Smooth muscle cell (in vitro differentiated cells): ENCODE measurements around the gene IQGAP2. TPM values are rescaled to one million over a fixed set of nuclear protein-coding genes. Genes with fewer than 3 reads are reported as not detected.

Source experiments
- DNase-seq: peaks from one replicate; lab custom pipeline; 2025; ENCODE audit not compliant: unreplicated experiment; lab: John Stamatoyannopoulos, UW
- H2AFZ ChIP-seq: fragments of 200-600 bp; sonication (generic); 2 replicates; pipeline ENCODE4 v1.6.0; 2016; ENCODE audit warnings: antibody characterized with exemption, low read depth, mild to moderate bottlenecking
- H3F3A ChIP-seq: fragments of 200-600 bp; sonication (generic); 2 replicates; pipeline ENCODE4 v1.6.0; 2017; ENCODE audit warnings: antibody characterized with exemption, low read depth
- H3K27ac ChIP-seq: fragments of 200-600 bp; sonication (generic); 2 replicates; pipeline ENCODE4 v1.5.1; 2016; ENCODE audit warnings: low read depth, mild to moderate bottlenecking
- H3K27me3 ChIP-seq: fragments of 200-600 bp; sonication (generic); 2 replicates; pipeline ENCODE4 v1.6.1; 2016; ENCODE audit warnings: low read depth, mild to moderate bottlenecking
- H3K36me3 ChIP-seq: fragments of 200-600 bp; sonication (generic); 2 replicates; pipeline ENCODE4 v1.5.1; 2016; ENCODE audit warnings: low read depth
- H3K4me1 ChIP-seq: fragments of 200-600 bp; sonication (generic); 2 replicates; pipeline ENCODE4 v1.5.1; 2016; ENCODE audit warnings: low read depth
- H3K4me2 ChIP-seq: fragments of 200-600 bp; sonication (generic); 2 replicates; pipeline ENCODE4 v1.6.0; 2016; ENCODE audit warnings: mild to moderate bottlenecking
- H3K4me3 ChIP-seq: fragments of 200-600 bp; sonication (generic); 2 replicates; pipeline ENCODE4 v1.5.1; 2016; ENCODE audit warnings: mild to moderate bottlenecking
- H3K79me2 ChIP-seq: fragments of 200-600 bp; sonication (generic); 2 replicates; pipeline ENCODE4 v1.6.0; 2016; ENCODE audit warnings: low read depth, mild to moderate bottlenecking
- H3K9ac ChIP-seq: fragments of 200-600 bp; sonication (generic); 2 replicates; pipeline ENCODE4 v1.6.0; 2016; ENCODE audit warnings: low read depth
- H3K9me3 ChIP-seq: fragments of 200-600 bp; sonication (generic); replicated peaks from 2 replicates; pipeline ENCODE4 v1.5.1; 2016; ENCODE audit warnings: low read depth
- H4K20me1 ChIP-seq: fragments of 200-600 bp; sonication (generic); 2 replicates; pipeline ENCODE4 v1.6.0; 2016; ENCODE audit warnings: low read depth
- CTCF ChIP-seq: fragments of 200-600 bp; sonication (generic); IDR thresholded peaks from 2 replicates; pipeline ENCODE4 v1.5.1; 2017; ENCODE audit warnings: borderline replicate concordance, mild to moderate bottlenecking, antibody characterized with exemption; ENCODE audit not compliant: insufficient read depth, poor library complexity, severe bottlenecking
- WGBS: methylation state at CpG from one replicate; pipeline ENCODE4 v1.1.7; 2016; ENCODE audit warnings: low lambda C conversion rate; 5-methylcytosine and 5-hydroxymethylcytosine counted together
- polyA plus RNA-seq: library from polyadenylated mRNA; unstranded; fragments of >200 nt; fragmentation: Nextera tagmentation; extraction: Ambion mirVana; gene quantifications from 2 replicates; pipeline ENCODE4 v1.2.1, GENCODE V29; 2016
- total RNA-seq: library from RNA; depleted of rRNA; stranded (reverse); fragments of >200 nt; gene quantifications from 2 replicates; pipeline ENCODE4 v1.2.3, GENCODE V29; 2014

IQGAP2 gene
- total and polyA plus RNA-seq, 2 experiments from 2014 or later, result 7.3 to 16.6 TPM

GRCh38 chr5:76612942-76613341, 209.9 kb downstream of the IQGAP2 start:
- Histone ChIP-seq H3K27ac (no peak overlapping the region), H3K27me3 (no peaks in the 10 kb centered on the region), H3K4me1 (peaks cover 3% of the 10 kb centered on the region), H3K4me2 (no peak overlapping the region), H3F3A (no peaks in the 10 kb centered on the region), H3K9me3 (no peaks in the 10 kb centered on the region), H3K36me3 (no peaks in the 10 kb centered on the region), H3K79me2 (no peaks in the 10 kb centered on the region), H2AFZ (no peak overlapping the region), H3K4me3 (no peak overlapping the region), H3K9ac (no peak overlapping the region), H4K20me1 (no peaks in the 10 kb centered on the region)
- TF ChIP-seq CTCF, result no peak
- WGBS, result 76% methylated on average over 5 of the region's 5 CpGs
- DNase-seq, result no peak

- DNase-seq, result no peak
- 68% methylated on average over 2 of the region's 2 CpGs for WGBS
- H3K27ac ChIP-seq, result no peak overlapping the region
These were observed 212.7 kb downstream of the IQGAP2 start for GRCh38 chr5:76615759-76616158.

GRCh38 chr5:76616206-76616605, 213.1 kb downstream of the IQGAP2 start:
- no peak for DNase-seq
- H3K27ac ChIP-seq, result no peak overlapping the region
- H3K36me3 ChIP-seq, result no peaks in the 10 kb centered on the region
- H3K79me2 ChIP-seq, result no peaks in the 10 kb centered on the region
- no peak overlapping the region for H3K9ac ChIP-seq
- no peaks in the 10 kb centered on the region for H3F3A ChIP-seq
- no peak overlapping the region for H2AFZ ChIP-seq
- H3K27me3 ChIP-seq, result no peaks in the 10 kb centered on the region
- no peaks in the 10 kb centered on the region for H3K4me1 ChIP-seq
- no peak overlapping the region for H3K4me2 ChIP-seq
- H4K20me1 ChIP-seq, result no peaks in the 10 kb centered on the region
- no peak overlapping the region for H3K4me3 ChIP-seq
- no peak for TF ChIP-seq CTCF
- no peaks in the 10 kb centered on the region for H3K9me3 ChIP-seq
- WGBS, result 91% methylated on average over 2 of the region's 2 CpGs

More at GRCh38 chr5:76615759-76616158, 212.7 kb downstream of the IQGAP2 start:
- Histone ChIP-seq H3K9me3 (no peaks in the 10 kb centered on the region), H2AFZ (no peak overlapping the region), H3K36me3 (no peaks in the 10 kb centered on the region), H3F3A (no peaks in the 10 kb centered on the region), H3K4me2 (no peak overlapping the region), H3K27me3 (no peaks in the 10 kb centered on the region), H3K4me1 (no peaks in the 10 kb centered on the region), H3K4me3 (no peak overlapping the region), H4K20me1 (no peaks in the 10 kb centered on the region), H3K79me2 (no peaks in the 10 kb centered on the region), H3K9ac (no peak overlapping the region)
- TF ChIP-seq CTCF, result no peak

- H3K79me2 ChIP-seq, result no peaks in the 10 kb centered on the region
- H3K27me3 ChIP-seq, result no peaks in the 10 kb centered on the region
- H3K9ac ChIP-seq, result no peak overlapping the region
- no peak for DNase-seq
- H3K9me3 ChIP-seq, result no peaks in the 10 kb centered on the region
- H3K36me3 ChIP-seq, result no peaks in the 10 kb centered on the region
- no peak overlapping the region for H3K4me2 ChIP-seq
- H3K27ac ChIP-seq, result no peak overlapping the region
- 91% methylated on average over 4 of the region's 4 CpGs for WGBS
- no peak overlapping the region for H2AFZ ChIP-seq
- H4K20me1 ChIP-seq, result no peaks in the 10 kb centered on the region
- TF ChIP-seq CTCF, result no peak
- H3F3A ChIP-seq, result no peaks in the 10 kb centered on the region
- H3K4me3 ChIP-seq, result no peak overlapping the region
- no peaks in the 10 kb centered on the region for H3K4me1 ChIP-seq
These were observed 214.1 kb downstream of the IQGAP2 start for GRCh38 chr5:76617229-76617628.
